Adipocyte (in vitro differentiated cells): ENCODE results near the gene DDX20.

Experiments
- DNase-seq: peaks from one replicate; pipeline ENCODE4 v3.0.0-alpha.2; 2015; ENCODE audit warnings: low read depth
- H3K27me3 ChIP-seq: replicated peaks from 2 replicates; pipeline ENCODE4 v1.7.0; 2013; ENCODE audit warnings: mild to moderate bottlenecking, low read length, moderate library complexity; ENCODE audit not compliant: control insufficient read depth, insufficient read depth
- H3K36me3 ChIP-seq: 2 replicates; pipeline ENCODE4 v1.7.0; 2013; ENCODE audit warnings: low read length, mild to moderate bottlenecking, moderate library complexity; ENCODE audit not compliant: control insufficient read depth, insufficient read depth, severe bottlenecking
- H3K4me1 ChIP-seq: 2 replicates; pipeline ENCODE4 v1.7.0; 2013; ENCODE audit warnings: mild to moderate bottlenecking, low read length, moderate library complexity; ENCODE audit not compliant: control insufficient read depth, insufficient read depth
- H3K4me3 ChIP-seq: 2 replicates; pipeline ENCODE4 v1.7.0; 2013; ENCODE audit warnings: mild to moderate bottlenecking, low read length, moderate library complexity
- H3K9ac ChIP-seq: 2 replicates; pipeline ENCODE4 v1.7.0; 2013; ENCODE audit warnings: mild to moderate bottlenecking, low read length, moderate library complexity
- H3K9me3 ChIP-seq: 2 replicates; pipeline ENCODE4 v1.7.0; 2013; ENCODE audit warnings: mild to moderate bottlenecking, low read length, moderate library complexity; ENCODE audit not compliant: control insufficient read depth

The DDX20 gene

DNA sequence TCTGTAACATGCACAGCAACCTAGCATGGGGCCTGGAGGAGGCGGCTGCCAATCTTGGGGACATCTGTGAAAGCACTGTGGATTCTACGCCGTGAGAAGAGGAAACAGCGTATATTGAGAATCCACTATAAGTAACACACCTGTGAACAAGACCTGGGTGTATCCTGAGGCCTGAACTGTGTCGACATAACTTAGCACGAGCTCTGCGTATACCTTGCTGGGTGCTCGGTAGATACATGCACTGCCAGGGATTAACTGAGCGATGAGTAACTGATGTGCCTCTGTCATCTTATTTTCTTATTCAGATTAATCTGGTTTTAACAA is 58.6 kb downstream of the DDX20 start:
- Histone ChIP-seq H3K27me3 (peaks cover 20% of the 10 kb centered on the region), H3K36me3 (no peaks in the 10 kb centered on the region), H3K4me1 (peaks cover 4% of the 10 kb centered on the region), H3K9ac (no peak overlapping the region), H3K9me3 (no peaks in the 10 kb centered on the region), H3K4me3 (no peak overlapping the region)
- no peak for DNase-seq

DNA sequence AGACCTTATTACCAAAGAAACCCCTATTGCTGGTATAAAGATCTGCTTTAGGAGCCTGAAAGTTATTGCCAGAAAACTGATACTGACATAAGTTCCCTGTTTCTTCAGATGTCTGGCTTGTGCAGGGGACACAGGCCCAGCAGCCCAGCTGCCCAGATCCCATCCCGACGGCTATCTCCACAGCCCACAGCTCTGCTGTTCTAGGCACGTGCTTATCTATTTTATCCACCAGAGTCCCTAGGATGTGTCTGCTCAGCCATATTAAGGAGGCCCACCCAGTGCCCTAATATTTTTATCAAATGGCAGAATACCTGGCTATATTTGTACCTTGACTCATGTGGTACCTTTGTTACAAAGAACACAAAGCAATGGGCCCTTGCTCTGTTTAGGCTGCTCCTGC is 58.9 kb downstream of the DDX20 start:
- H3K27me3 ChIP-seq, result peaks cover 20% of the 10 kb centered on the region
- peaks cover 4% of the 10 kb centered on the region for H3K4me1 ChIP-seq
- no peak overlapping the region for H3K9ac ChIP-seq
- DNase-seq, result no peak
- no peak overlapping the region for H3K4me3 ChIP-seq
- H3K36me3 ChIP-seq, result no peaks in the 10 kb centered on the region
- H3K9me3 ChIP-seq, result no peaks in the 10 kb centered on the region
